Measurements from ENCODE around the gene DNAJC28. TPM values are rescaled to one million over a fixed set of nuclear protein-coding genes. Genes with fewer than 3 reads are reported as not detected.

Gene DNAJC28, protein sequence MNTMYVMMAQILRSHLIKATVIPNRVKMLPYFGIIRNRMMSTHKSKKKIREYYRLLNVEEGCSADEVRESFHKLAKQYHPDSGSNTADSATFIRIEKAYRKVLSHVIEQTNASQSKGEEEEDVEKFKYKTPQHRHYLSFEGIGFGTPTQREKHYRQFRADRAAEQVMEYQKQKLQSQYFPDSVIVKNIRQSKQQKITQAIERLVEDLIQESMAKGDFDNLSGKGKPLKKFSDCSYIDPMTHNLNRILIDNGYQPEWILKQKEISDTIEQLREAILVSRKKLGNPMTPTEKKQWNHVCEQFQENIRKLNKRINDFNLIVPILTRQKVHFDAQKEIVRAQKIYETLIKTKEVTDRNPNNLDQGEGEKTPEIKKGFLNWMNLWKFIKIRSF
- total RNA-seq = 2.2 TPM

GRCh38 chr21:33491373-33492102, at the start of gene DNAJC28:
Gene DNAJC28 (minus strand): TSS chr21:33491716. CDS start chr21:33489393, 2,323 bp downstream.

GRCh38 chr21:33479679-33480480, 11.6 kb downstream of the DNAJC28 start, which contains the start of gene TMEM50B:
Gene TMEM50B (minus strand): TSS chr21:33479974. CDS start chr21:33468885, 11,089 bp downstream.

Other genes with a start within 250 kb of the DNAJC28 start
- 22.9 TPM for gene IL10RB, start 225.3 kb downstream of the DNAJC28 start, total RNA-seq
- gene IFNAR1, start 166.7 kb downstream of the DNAJC28 start, total RNA-seq = 29.8 TPM
- 58.6 TPM for gene IFNGR2, start 88.3 kb downstream of the DNAJC28 start, total RNA-seq
- gene TMEM50B, start 11.7 kb downstream of the DNAJC28 start, total RNA-seq = 50.4 TPM
- 57.3 TPM for gene GART, start 50.4 kb upstream of the DNAJC28 start, total RNA-seq
- gene SON, start 51.3 kb upstream of the DNAJC28 start, total RNA-seq = 240 TPM
- gene DONSON, start 97.0 kb upstream of the DNAJC28 start, total RNA-seq = 14.0 TPM
- 41.6 TPM for gene CRYZL1, start 150.0 kb upstream of the DNAJC28 start, total RNA-seq
- gene ITSN1, start 150.8 kb upstream of the DNAJC28 start, total RNA-seq = 55.4 TPM